ENCODE data around the gene POLR2L. TPM values are rescaled to one million over a fixed set of nuclear protein-coding genes. Genes with fewer than 3 reads are reported as not detected.

POLR2L gene
- total RNA-seq, 1 donor from 2014 or later = 83.9 TPM

DNA sequence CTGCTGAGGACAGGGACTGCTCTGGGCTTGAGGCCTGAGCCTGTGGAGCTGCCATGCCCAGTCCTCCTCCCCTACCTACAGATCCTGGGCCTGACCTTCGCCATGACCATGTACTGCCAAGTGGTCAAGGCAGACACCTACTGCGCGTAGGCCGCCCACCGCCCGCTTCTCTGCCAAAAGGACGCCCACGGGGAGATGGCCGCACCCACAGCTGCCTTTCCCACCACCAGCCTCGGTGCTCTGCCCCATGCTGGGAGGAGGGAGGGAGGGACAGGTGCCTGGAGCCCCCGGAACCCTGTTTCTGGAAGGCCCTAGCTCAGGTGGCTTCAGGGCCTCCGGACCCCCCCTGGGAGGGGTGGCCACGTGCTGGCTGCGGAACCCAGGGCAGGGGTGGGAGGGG, 24.2 kb upstream of the POLR2L start:
- CTCF ChIA-PET = no interaction called here
- no peaks in the 10 kb centered on the region for H3K4me1 Mint-ChIP-seq
- DNase-seq (no peak), ATAC-seq (ENCODE audit: low read depth) (no peak)
- intact Hi-C loops (cut with micrococcal nuclease) = loop anchor here (10.0 kb wide), 1 partner anchor 618 kb away; the partner anchor contains the start of gene MOB2
- peaks cover 4% of the 10 kb centered on the region for H3K36me3 Mint-ChIP-seq (ENCODE audit: low read depth)
- TF ChIP-seq, protein P1, sequence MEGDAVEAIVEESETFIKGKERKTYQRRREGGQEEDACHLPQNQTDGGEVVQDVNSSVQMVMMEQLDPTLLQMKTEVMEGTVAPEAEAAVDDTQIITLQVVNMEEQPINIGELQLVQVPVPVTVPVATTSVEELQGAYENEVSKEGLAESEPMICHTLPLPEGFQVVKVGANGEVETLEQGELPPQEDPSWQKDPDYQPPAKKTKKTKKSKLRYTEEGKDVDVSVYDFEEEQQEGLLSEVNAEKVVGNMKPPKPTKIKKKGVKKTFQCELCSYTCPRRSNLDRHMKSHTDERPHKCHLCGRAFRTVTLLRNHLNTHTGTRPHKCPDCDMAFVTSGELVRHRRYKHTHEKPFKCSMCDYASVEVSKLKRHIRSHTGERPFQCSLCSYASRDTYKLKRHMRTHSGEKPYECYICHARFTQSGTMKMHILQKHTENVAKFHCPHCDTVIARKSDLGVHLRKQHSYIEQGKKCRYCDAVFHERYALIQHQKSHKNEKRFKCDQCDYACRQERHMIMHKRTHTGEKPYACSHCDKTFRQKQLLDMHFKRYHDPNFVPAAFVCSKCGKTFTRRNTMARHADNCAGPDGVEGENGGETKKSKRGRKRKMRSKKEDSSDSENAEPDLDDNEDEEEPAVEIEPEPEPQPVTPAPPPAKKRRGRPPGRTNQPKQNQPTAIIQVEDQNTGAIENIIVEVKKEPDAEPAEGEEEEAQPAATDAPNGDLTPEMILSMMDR (IDR thresholded peaks at IDR 0.05) = no peak
- H3K27ac Mint-ChIP-seq = no peak overlapping the region
- POLR2A ChIA-PET = no interaction called here
- no peaks in the 10 kb centered on the region for H3K27me3 Mint-ChIP-seq
- H3K4me3 Mint-ChIP-seq = no peak overlapping the region
- H3K9me3 Mint-ChIP-seq = no peaks in the 10 kb centered on the region

DNA sequence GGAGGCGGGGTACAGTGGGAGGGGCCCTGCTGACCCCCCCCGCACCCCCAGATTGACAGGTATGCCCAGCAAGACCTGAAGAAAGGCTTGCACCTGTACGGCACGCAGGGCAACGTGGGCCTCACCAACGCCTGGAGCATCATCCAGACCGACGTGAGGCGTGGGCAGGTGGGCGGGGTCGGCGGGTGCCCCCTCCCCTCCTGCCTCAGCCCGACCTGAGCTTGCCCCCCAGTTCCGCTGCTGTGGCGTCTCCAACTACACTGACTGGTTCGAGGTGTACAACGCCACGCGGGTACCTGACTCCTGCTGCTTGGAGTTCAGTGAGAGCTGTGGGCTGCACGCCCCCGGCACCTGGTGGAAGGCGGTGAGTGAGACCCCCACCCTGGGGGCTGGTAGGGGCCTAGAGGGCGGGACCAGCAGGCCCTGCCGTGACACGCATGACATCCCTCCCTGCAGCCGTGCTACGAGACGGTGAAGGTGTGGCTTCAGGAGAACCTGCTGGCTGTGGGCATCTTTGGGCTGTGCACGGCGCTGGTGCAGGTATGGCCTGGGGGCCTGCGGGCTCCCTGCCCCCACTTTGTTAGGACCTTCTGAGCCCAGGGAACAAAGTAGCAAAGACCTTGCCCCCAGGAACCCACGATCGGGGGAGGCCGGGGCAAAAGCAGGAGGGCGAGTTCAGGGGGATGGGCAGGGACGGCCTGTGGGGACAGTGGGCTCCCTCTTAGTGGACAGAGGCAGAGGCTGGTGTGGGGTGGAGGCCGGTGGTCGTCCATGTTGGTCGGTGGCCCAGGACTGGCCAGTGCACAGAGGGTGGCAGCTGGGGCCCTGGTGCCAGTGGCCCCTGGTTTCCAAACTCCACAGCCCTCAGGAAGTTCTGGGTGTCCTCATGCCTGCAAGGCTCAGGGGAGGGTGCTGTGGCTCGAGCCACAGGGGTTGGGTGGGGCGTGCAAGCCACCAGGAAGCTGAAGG, 23.4 kb upstream of the POLR2L start:
- Mint-ChIP-seq H3K4me3 (no peak overlapping the region), H3K4me1 (no peaks in the 10 kb centered on the region), H3K9me3 (no peaks in the 10 kb centered on the region), H3K27ac (no peak overlapping the region), H3K27me3 (no peaks in the 10 kb centered on the region), H3K36me3 (ENCODE audit: low read depth) (peaks cover 4% of the 10 kb centered on the region)
- ATAC-seq (ENCODE audit: low read depth) (no peak), DNase-seq (no peak)
- intact Hi-C loops (cut with micrococcal nuclease) = loop anchor here (10.0 kb wide), 1 partner anchor 619 kb away; the partner anchor contains the start of gene MOB2
- ChIA-PET CTCF (no interaction called here), POLR2A (no interaction called here)
- TF ChIP-seq, protein P1 (IDR thresholded peaks at IDR 0.05) = no peak

DNA sequence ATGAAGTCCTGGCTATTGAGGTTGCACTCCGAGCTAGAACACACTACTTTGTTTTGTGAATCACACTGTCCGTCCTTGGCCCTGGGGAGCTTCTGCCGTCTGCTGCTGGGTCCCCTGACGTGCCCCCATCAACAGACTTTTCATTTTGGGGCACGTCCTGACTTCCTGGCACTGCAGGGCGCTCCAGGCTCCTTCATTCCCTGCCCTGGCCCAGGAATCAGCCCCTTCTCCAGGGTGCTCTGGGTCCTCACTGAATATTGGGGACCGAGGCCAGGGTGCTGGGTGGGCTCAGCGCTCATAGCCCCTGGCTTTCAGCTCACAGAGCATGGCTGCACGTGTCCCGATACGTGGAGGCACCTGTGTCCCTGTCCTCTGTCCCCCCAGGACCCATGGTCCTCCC, 22.6 kb upstream of the POLR2L start:
- H3K27ac Mint-ChIP-seq = no peak overlapping the region
- no peaks in the 10 kb centered on the region for H3K9me3 Mint-ChIP-seq
- intact Hi-C loops (cut with micrococcal nuclease) = loop anchor here (10.0 kb wide), 1 partner anchor 620 kb away; the partner anchor contains the start of gene MOB2
- TF ChIP-seq, protein P1 (IDR thresholded peaks at IDR 0.05) = no peak
- ChIA-PET CTCF (no interaction called here), POLR2A (interaction anchor here (0.9 kb wide), 1 partner anchor 624 kb away, joined by 3 read pairs; no protein-coding TSS in a partner anchor)
- peaks cover 4% of the 10 kb centered on the region for H3K36me3 Mint-ChIP-seq (ENCODE audit: low read depth)
- H3K27me3 Mint-ChIP-seq = no peaks in the 10 kb centered on the region
- H3K4me1 Mint-ChIP-seq = no peaks in the 10 kb centered on the region
- DNase-seq (no peak), ATAC-seq (ENCODE audit: low read depth) (no peak)
- no peak overlapping the region for H3K4me3 Mint-ChIP-seq

DNA sequence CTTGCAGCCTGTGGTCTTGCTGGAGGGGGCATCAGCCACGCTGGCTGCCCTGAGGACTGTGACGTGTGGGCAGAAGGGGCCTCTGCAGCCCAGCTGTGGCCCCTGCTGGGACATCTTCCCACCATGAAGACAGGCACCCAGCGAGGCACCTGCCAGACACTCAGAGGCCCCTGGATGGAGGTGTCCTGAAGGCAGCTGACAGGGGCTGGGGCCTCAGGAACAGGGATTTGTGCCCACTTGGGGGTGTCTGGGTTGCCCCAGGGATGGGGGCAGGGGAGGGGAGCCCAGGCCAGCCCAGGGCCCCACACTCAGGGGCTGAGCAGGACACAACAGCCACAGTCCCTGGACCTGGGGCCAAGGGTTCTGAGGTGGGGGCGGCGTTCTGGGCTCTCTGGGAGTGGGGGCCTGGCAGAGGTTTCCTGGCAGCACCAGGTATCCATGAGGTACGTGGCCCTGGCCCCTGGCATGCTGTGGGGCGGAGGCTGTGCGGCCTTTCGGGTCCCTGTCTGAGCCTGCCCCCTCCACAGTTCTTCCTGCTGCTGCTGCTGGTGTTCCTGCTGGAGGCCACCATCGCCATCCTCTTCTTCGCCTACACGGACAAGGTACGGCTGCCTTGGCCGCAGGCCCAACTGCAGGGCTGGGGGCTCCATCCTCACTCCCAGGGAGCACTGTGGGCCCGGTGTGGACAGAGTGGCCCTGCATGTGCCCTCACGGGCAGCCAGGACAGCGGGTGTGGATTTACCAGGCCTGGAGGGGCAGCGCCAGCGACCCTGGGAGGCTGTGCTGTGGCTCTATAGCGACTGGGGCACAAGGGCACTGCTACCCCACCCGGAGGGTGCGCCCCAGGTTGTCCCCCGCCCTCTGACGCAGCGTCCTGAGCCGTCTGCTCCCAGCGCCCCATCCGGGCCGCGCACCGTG, 21.8 kb upstream of the POLR2L start:
- no peak for ATAC-seq (ENCODE audit: low read depth)
- TF ChIP-seq, protein P1 (IDR thresholded peaks at IDR 0.05) = no peak
- intact Hi-C loops (cut with micrococcal nuclease) = loop anchor here (10.0 kb wide), 1 partner anchor 621 kb away; the partner anchor contains the start of gene MOB2
- H3K9me3 Mint-ChIP-seq = no peaks in the 10 kb centered on the region
- H3K27me3 Mint-ChIP-seq = no peaks in the 10 kb centered on the region
- no peak overlapping the region for H3K27ac Mint-ChIP-seq
- H3K4me1 Mint-ChIP-seq = no peaks in the 10 kb centered on the region
- no peak for DNase-seq
- ChIA-PET CTCF (no interaction called here), POLR2A (interaction anchor here (0.9 kb wide), 1 partner anchor 625 kb away, joined by 3 read pairs; no protein-coding TSS in a partner anchor)
- H3K4me3 Mint-ChIP-seq = no peak overlapping the region
- H3K36me3 Mint-ChIP-seq (ENCODE audit: low read depth) = peaks cover 4% of the 10 kb centered on the region
